Measurements from ENCODE around the gene G6PC1. TPM values are rescaled to one million over a fixed set of nuclear protein-coding genes. Genes with fewer than 3 reads are reported as not detected.
"Not testable (repeated sequence)": the region's sequence is repeated elsewhere in the genome, so short reads cannot be mapped to it uniquely, and the experiment has no call there.

The G6PC1 gene
- total RNA-seq, 1 donor from 2014 or later = not detected

DNA sequence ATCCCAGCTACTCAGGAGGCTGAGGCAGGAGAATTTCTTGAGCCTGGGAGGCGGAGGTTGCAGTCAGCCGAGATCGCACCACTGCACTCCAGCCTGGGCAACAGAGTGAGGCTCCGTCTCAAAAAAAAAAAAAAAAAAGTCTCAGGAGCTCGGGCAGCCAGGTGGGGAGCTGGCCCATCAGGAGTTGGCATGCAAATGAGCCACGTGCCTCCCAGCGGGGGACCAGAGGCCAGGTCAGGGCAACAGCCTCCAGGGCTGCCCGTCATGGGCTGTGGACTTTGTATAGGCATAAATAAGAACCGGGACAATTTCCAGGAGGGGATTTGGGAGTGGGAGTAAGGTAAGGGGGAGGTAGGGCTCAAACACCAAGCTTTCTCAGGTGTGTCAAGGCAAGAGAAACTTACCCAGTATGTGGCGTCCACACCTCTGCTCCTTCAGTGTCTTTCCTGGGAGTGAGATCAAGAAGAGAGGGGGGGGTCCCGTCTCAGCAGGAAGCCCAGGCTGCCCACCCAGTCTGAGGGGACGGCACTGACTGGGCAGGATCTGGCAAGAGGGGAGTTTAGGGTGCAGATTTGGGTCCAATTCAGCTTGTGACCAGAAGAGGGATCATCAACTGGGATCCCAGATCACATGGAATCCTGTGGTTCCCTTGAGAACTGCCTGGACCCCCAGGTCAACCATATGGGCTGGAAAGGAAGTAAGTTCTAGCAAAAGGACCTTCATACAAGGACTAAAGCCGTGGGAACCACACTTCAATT lies 22.3 kb upstream of the G6PC1 start:
- H3K4me1 Mint-ChIP-seq (ENCODE audit: low read depth) = peaks cover 28% of the 10 kb centered on the region
- peaks cover 3% of the 10 kb centered on the region for H3K36me3 Mint-ChIP-seq (ENCODE audit: low read depth)
- DNase-seq (ENCODE audit: low spot score) = no peak
- H3K9me3 Mint-ChIP-seq (ENCODE audit: low read depth) = peaks cover 3% of the 10 kb centered on the region
- TF ChIP-seq CTCF (IDR thresholded peaks at IDR 0.05) = peak; percentile 34
- H3K27me3 Mint-ChIP-seq (ENCODE audit: low read depth) = peaks cover 21% of the 10 kb centered on the region
- H3K4me3 Mint-ChIP-seq (ENCODE audit: unreplicated experiment) = no peak overlapping the region
- peak overlapping the region; percentile 2 for H3K27ac Mint-ChIP-seq (ENCODE audit: unreplicated experiment)

GRCh38 chr17:42878924-42879595 lies 21.5 kb upstream of the G6PC1 start:
- Mint-ChIP-seq H3K36me3 (ENCODE audit: low read depth) (peaks cover 3% of the 10 kb centered on the region), H3K27me3 (ENCODE audit: low read depth) (peaks cover 21% of the 10 kb centered on the region), H3K4me3 (ENCODE audit: unreplicated experiment) (no peak overlapping the region), H3K27ac (ENCODE audit: unreplicated experiment) (no peak overlapping the region), H3K4me1 (ENCODE audit: low read depth) (peaks cover 25% of the 10 kb centered on the region), H3K9me3 (ENCODE audit: low read depth) (peaks cover 3% of the 10 kb centered on the region)
- no peak for DNase-seq (ENCODE audit: low spot score)
- no peak for TF ChIP-seq CTCF (IDR thresholded peaks at IDR 0.05)

GRCh38 chr17:42879596-42879985 lies 21.0 kb upstream of the G6PC1 start:
- Mint-ChIP-seq H3K4me1 (ENCODE audit: low read depth) (peaks cover 21% of the 10 kb centered on the region), H3K27ac (ENCODE audit: unreplicated experiment) (peak overlapping the region; percentile 67), H3K36me3 (ENCODE audit: low read depth) (peaks cover 3% of the 10 kb centered on the region), H3K27me3 (ENCODE audit: low read depth) (peaks cover 21% of the 10 kb centered on the region), H3K9me3 (ENCODE audit: low read depth) (peaks cover 3% of the 10 kb centered on the region), H3K4me3 (ENCODE audit: unreplicated experiment) (no peak overlapping the region)
- no peak for TF ChIP-seq CTCF (IDR thresholded peaks at IDR 0.05)
- no peak for DNase-seq (ENCODE audit: low spot score)

DNA sequence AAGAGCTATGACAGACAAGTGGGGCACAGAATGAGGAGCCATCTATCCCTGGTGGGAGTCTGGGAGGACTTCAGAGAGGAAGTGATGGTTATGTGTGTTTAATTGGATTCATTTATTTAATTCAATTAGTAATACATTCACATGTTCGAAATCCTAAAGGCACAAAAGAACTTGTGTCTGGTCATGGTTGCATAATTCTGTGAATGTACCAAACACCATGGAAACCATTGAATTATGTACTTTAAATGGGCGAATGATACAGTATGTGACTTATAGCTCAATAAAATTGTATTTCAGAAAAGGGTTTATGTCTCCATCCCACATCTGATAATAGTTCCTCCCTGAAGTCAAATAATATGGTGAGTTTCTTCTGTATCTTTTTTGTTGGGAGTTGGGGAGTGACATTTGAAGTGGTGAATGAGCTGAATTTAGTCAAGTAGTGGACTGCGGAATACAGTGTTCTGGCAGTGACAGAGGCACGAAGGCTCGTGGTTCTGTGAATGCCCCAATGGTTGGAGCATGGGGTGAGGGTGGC lies 19.8 kb upstream of the G6PC1 start:
- no peaks in the 10 kb centered on the region for H3K9me3 Mint-ChIP-seq (ENCODE audit: low read depth)
- H3K27ac Mint-ChIP-seq (ENCODE audit: unreplicated experiment) = no peak overlapping the region
- peaks cover 3% of the 10 kb centered on the region for H3K36me3 Mint-ChIP-seq (ENCODE audit: low read depth)
- DNase-seq (ENCODE audit: low spot score) = no peak
- TF ChIP-seq CTCF (IDR thresholded peaks at IDR 0.05) = no peak
- no peak overlapping the region for H3K4me3 Mint-ChIP-seq (ENCODE audit: unreplicated experiment)
- peaks cover 21% of the 10 kb centered on the region for H3K27me3 Mint-ChIP-seq (ENCODE audit: low read depth)
- H3K4me1 Mint-ChIP-seq (ENCODE audit: low read depth) = peaks cover 14% of the 10 kb centered on the region

DNA sequence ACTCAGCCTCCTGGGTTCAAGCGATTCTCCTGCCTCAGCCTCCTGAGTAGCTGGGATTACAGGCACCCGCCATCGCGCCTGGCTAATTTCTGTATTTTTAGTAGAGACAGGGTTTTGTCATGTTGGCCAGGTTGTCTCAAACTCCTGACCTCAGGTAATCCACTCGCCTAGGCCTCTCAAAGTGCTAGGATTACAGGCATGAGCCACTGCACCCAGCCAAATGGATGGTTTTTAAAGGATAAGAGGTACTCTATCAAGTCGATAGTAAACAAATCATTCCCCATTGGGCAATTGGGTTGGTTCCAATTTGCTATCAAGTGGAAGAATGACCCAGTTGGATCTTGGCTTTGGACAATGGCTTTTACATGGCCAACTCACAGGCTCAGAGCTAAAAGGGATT lies 18.9 kb upstream of the G6PC1 start:
- H3K36me3 Mint-ChIP-seq (ENCODE audit: low read depth); H3K4me3 Mint-ChIP-seq (ENCODE audit: unreplicated experiment); H3K27ac Mint-ChIP-seq (ENCODE audit: unreplicated experiment); DNase-seq (ENCODE audit: low spot score); H3K9me3 Mint-ChIP-seq (ENCODE audit: low read depth): not testable (repeated sequence)
- H3K27me3 Mint-ChIP-seq (ENCODE audit: low read depth) = peaks cover 20% of the 10 kb centered on the region
- H3K4me1 Mint-ChIP-seq (ENCODE audit: low read depth) = peaks cover 14% of the 10 kb centered on the region
